Activated T-cell treated with anti-CD3 and anti-CD28 coated beads for 4 hours (primary cell): Measurements from ENCODE around the gene ZBED4.

Experiments
- DNase-seq: peaks from one replicate; pipeline ENCODE4 v3.0.0-alpha.2; 2020

Gene ZBED4

GRCh38 chr22:49938565-49939136, 85.0 kb downstream of the ZBED4 start:
- no peak for DNase-seq
